Activated T-cell treated with anti-CD3 and anti-CD28 coated beads, Interleukin-2, amount 50 U/mL, for 24 hours (primary cell): Measurements from ENCODE around the gene SPHK2.

Experiments
- DNase-seq: peaks from one replicate; pipeline ENCODE4 v3.0.0-alpha.2; 2020
- H3K27ac Mint-ChIP-seq: 2 replicates; pipeline ENCODE4 v1.8.0; 2020; ENCODE audit warnings: mild to moderate bottlenecking, mixed read lengths
- H3K27me3 Mint-ChIP-seq: 2 replicates; pipeline ENCODE4 v1.8.0; 2020; ENCODE audit warnings: mixed read lengths
- H3K36me3 Mint-ChIP-seq: 2 replicates; pipeline ENCODE4 v1.8.0; 2020; ENCODE audit warnings: low read depth, mixed read lengths
- H3K4me1 Mint-ChIP-seq: 2 replicates; pipeline ENCODE4 v1.8.0; 2020; ENCODE audit warnings: low read depth, mixed read lengths
- H3K4me3 Mint-ChIP-seq: 2 replicates; pipeline ENCODE4 v1.8.0; 2020; ENCODE audit warnings: mild to moderate bottlenecking, moderate library complexity, mixed read lengths
- H3K9me3 Mint-ChIP-seq: 2 replicates; pipeline ENCODE4 v1.8.0; 2020; ENCODE audit warnings: mixed read lengths

Gene SPHK2

DNA sequence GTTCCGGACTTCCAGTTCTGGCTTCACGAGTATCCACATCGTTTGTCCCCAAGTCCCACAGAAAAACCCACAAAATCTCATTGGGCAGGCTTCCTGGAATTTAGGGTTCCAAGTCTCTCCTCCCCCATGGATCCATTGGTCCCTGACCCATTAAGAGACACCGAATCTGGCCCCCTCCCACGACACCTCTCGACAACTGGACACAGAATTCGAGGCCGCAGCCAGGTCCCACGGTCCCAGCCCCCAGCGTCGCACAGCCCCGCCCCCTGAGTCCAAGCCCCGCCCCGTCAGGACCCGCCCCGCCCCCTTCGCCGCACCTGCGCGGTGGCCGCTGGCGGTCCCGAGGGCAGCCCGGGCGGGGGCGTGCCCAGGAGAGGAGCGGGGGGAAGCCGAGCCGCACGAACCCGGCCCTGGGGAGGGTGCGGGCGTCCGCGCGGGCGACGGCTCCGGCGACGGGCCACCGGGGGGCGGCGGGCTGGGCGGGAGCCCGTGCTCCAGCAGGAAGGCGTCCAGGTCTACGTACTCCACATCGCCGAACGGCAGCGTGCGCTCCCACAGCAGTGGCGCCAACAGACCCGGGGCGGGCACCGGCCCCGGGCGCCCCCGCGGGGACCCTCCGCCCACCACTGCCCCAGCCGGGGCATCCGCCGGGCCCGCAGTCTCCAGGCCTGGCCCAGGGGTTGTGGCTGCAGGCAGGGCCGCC lies 16.1 kb downstream of the SPHK2 start:
- DNase-seq, result peak; percentile 88
- H3K27ac Mint-ChIP-seq, result peak overlapping the region; percentile 98
- peaks cover 75% of the 10 kb centered on the region for H3K4me1 Mint-ChIP-seq
- H3K4me3 Mint-ChIP-seq, result peak overlapping the region; percentile 82
- H3K36me3 Mint-ChIP-seq, result peaks cover 18% of the 10 kb centered on the region
- H3K9me3 Mint-ChIP-seq, result no peaks in the 10 kb centered on the region
- H3K27me3 Mint-ChIP-seq, result no peaks in the 10 kb centered on the region

DNA sequence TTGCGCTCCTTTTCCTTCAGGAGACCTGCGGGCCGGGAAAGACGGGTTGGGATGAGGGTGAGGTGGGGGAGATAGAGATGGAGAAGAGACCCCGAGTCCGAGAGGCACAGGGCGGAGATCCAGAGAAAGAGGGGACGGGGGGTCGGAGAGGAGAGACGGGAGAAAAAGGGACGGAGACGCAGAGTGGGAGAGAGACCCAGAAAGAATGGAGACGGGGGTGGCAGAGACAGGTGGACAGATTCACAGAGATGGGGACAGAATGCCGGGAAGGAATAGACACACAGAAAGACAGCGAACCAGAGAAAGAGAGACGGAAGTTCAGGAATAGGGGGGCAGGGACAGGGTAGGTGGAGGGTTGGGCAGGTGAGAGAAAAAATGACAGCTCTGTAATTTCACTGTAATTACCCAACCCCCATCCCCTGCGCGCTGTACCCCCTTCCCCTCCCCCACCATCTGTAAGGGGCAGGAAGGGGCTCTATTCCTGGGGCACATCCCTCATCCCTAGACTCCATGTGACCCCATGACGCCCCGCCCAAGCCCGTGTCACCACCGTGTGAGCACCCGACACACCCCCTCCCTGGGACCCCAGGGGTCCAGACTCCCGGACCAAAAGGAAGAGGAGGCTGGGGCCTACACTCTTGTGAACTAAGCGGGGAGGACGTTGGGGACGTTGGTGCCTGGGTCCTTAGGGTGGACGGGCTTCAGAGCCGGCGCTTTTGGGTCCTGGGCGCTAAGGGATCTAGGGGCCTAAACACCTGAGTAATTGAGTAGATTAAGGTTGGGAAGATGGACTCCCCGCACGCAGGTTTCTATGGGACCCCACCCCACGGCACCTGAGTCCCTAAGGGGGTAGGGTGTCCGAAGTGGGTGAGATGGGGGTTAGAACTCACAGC lies 16.9 kb downstream of the SPHK2 start:
- H3K27me3 Mint-ChIP-seq, result no peaks in the 10 kb centered on the region
- H3K27ac Mint-ChIP-seq, result peak overlapping the region; percentile 98
- H3K4me3 Mint-ChIP-seq, result peak overlapping the region; percentile 82
- peaks cover 11% of the 10 kb centered on the region for H3K36me3 Mint-ChIP-seq
- peak; percentile 59 for DNase-seq
- H3K9me3 Mint-ChIP-seq, result no peaks in the 10 kb centered on the region
- H3K4me1 Mint-ChIP-seq, result peaks cover 71% of the 10 kb centered on the region

DNA sequence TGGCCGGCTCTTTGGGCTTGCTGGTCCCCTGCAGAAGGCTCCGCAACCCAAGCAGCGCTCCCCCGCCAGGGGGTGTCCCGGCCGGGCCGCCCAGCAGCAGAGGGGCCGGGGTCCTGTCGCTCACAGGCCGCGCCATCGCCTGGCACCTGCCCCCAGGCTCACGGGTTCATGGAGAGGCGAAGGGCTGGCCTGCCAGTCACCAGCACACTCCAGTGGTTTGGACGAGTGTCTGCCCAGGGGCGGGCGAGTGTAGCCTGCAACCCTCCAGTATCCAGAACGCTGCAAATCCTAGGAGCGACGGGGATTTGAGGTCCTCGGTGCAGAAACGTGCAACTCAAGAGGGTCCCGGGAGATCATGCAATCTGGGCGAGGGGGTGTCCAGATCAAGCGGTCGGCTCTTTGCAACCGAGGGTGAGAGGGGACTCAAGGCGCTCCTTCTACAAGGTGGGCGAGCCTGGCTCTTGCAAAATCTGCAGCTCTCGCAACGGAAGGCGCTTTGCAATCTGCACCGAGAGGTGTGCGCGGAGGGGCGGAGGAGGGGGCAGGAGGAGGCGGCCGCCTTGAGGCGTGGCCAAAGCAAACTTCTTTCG lies 17.6 kb downstream of the SPHK2 start, which contains the start of gene DBP:
DBP (minus strand) TSS at position 521 of the 590 bp plus-strand sequence; CDS start at position 136, 385 bp downstream.
- Mint-ChIP-seq H3K36me3 (peaks cover 6% of the 10 kb centered on the region), H3K9me3 (no peaks in the 10 kb centered on the region), H3K4me3 (peak within 1 kb of the TSS; percentile 82), H3K27me3 (no peaks in the 10 kb centered on the region), H3K27ac (peak within 1 kb of the TSS; percentile 98), H3K4me1 (peaks cover 67% of the 10 kb centered on the region)
- DNase-seq, result no peak

DNA sequence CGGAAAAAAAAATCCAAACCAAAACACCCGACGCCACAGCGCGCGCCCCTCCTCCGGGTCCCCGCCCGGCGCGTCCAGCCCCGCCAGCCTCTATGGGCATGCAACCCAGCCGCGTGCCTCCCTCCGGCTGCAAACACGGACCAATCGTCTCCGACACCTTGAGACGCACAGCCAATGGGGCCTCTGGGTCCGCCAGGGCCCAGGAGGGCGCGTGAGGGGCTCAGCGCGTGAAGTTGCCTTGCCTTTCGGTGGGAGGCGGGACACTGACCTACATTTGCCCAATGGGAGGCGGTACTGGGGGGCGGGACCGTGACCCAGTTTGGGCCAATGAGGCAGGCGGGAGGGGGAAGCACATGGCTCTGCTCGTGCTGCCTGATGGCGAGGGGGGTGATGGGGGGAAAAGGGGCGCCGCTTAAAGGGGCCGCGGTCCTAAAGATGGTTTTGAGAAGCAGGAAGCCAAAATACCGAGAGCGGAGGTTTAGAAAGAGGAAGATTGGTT lies 18.2 kb downstream of the SPHK2 start:
- DNase-seq, result peak; percentile 99
- Mint-ChIP-seq H3K36me3 (peaks cover 3% of the 10 kb centered on the region), H3K9me3 (no peaks in the 10 kb centered on the region), H3K27me3 (no peaks in the 10 kb centered on the region), H3K4me1 (peaks cover 64% of the 10 kb centered on the region), H3K4me3 (peak overlapping the region; percentile 82), H3K27ac (peak overlapping the region; percentile 98)

DNA sequence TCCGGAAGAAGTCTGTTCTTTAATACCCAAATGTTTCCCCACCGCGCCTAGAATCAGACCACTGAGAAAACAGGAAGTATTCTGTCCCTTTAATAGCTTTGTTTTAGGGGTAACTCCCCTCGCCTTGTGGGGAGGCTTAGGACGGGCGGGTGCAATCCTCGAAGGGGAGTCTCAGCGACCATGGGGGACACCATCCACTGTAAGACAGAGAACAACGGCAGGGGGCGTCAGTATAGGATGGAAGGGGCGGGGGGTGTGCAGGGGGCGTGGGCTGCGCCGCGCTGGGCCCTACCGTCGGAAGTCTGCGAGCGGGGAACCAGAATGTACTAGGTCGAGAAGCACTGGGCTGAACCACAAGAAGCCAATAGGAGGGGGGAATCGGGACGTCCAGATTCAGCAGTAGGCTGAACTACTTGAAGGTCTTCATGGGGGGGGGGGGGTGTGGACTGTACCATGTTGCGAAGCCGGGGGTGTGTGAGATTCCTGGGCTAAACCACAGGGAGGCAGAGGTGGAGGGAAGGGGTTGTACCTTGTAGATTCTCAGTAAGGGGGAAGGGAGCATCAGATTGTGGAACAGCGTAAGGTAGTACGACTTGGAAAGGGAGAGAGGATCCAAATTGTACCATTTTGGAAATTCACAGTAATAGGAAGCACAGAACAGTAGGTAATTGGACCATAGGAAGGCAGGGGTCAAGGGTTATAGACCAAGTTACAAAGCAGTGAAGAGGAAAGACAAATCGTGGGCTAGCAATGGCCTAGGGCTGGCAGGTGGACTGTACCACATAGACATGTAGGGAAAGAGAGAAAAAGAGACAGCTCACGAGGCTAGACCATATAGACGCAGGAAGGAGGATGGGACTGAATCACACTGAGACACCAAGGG lies 18.9 kb downstream of the SPHK2 start:
- H3K27ac Mint-ChIP-seq, result peak overlapping the region; percentile 98
- peaks cover 57% of the 10 kb centered on the region for H3K4me1 Mint-ChIP-seq
- peak; percentile 82 for DNase-seq
- no peaks in the 10 kb centered on the region for H3K9me3 Mint-ChIP-seq
- no peaks in the 10 kb centered on the region for H3K27me3 Mint-ChIP-seq
- H3K36me3 Mint-ChIP-seq, result no peaks in the 10 kb centered on the region
- H3K4me3 Mint-ChIP-seq, result peak overlapping the region; percentile 82

DNA sequence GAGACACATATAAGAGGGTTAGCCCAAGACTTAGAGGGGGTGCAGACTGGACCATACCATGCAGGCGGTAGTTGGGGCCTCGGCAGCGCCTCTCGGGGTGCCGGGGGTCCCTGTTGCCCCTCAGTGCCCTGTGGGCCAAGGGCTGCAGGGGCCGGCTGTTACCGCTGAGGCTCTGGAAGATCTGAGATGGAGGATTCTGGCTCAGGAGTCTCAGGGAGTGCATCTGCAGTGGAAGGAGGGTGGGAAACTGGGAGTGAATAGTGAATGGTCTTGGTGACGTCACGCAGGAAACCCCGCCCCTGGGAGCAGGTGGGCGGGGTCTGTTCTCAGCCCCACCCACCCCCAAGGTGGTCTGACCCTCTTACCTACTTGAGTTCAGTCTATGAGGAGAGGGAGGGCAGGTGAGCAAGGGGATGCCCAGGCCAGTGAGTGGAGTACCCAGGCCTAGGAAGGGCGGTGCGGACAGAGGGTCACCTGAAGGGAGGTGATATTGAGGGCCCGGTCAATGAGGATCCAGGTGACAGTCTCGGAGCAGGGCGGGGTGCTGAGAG lies 19.6 kb downstream of the SPHK2 start:
- Mint-ChIP-seq H3K4me1 (peaks cover 50% of the 10 kb centered on the region), H3K36me3 (no peaks in the 10 kb centered on the region), H3K27ac (peak overlapping the region; percentile 98), H3K9me3 (no peaks in the 10 kb centered on the region), H3K4me3 (peak overlapping the region; percentile 10), H3K27me3 (no peaks in the 10 kb centered on the region)
- peak; percentile 59 for DNase-seq

DNA sequence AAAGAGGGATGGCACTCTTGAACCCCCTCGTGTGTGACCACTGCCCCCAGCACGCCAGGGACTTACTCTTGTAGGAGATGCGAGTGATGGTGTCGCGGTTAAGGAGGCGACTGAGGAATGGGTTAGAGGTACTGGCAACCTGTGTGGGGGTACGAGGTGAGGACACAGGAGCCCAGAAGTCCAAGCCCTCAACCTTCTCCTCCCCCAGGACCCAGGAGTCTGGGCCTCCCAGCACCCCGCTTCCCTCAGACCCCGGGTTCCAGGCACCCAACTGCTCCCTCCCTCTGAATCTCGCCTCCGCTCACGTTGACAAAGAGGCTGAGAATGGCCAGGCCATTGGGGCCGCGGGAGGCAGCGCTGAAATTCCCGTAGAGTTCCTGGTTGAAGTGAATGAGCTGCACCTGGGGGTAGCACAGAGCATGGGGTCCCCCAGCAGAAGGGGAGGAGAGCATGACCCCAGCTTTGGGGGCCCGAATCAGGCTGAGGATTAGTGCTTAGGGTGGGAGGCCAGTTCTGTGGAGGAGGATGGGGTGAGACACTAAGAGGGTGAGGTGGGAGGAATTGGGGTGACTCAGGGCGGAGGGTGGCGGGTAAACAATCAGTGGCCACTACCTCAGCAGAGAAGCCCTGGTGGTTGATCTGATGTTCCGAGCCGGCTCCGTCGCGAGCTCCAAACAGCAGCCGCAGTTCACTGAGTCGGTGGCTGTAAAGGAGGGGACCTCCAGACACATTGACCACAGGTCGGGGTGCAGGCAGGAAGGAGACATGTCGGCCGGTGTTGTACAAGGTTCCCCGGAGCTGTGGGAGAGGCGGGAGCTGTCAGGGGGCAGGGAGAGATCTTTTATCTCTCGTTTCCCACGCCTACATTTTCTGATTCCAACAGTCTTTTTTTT lies 20.4 kb downstream of the SPHK2 start:
- DNase-seq, result no peak
- H3K36me3 Mint-ChIP-seq, result no peaks in the 10 kb centered on the region
- peak overlapping the region; percentile 57 for H3K27ac Mint-ChIP-seq
- no peaks in the 10 kb centered on the region for H3K27me3 Mint-ChIP-seq
- H3K4me1 Mint-ChIP-seq, result peaks cover 47% of the 10 kb centered on the region
- H3K9me3 Mint-ChIP-seq, result no peaks in the 10 kb centered on the region
- peak overlapping the region; percentile 75 for H3K4me3 Mint-ChIP-seq

DNA sequence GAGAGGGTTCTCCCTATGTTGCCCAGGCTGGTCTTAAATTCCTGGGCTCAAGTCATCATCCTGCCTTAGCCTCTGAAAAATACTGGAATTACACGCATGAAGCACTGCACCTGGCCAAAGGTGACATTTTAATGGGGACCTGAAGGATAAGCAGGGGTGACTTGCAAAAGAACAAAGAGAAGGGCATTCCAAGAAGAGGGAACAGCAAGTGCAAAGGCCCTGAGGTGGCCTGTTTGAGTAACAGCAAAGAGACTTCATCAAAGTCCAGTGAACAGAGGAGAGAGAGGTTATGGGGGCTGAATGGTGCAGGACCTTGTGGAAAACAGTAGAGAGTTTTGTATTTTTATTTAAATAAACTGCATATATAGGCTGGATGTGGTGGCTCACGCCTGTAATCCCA lies 22.5 kb downstream of the SPHK2 start:
- Mint-ChIP-seq H3K4me1 (peaks cover 49% of the 10 kb centered on the region), H3K27me3 (no peaks in the 10 kb centered on the region), H3K9me3 (no peaks in the 10 kb centered on the region), H3K27ac (no peak overlapping the region), H3K36me3 (no peaks in the 10 kb centered on the region), H3K4me3 (no peak overlapping the region)
- DNase-seq, result no peak

DNA sequence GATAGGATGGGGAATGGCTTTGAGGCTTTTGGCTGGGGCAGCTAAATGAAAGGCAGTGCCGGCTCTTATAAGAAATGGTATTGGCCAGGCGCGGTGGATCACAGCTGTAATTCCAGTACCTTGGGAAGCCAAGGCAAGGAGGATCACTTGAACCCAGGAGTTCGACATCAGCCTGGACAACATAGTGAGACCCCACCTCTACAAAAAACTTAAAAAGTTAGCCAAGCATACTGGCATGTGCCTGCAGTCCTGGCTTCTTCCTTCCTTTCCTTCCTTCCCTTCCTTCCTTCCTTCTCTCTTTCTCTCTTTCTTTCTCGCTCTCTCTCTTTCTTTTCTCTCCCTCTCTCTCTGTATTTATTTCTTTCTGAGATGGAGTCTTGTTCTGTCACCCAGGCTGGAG lies 23.6 kb downstream of the SPHK2 start:
- peaks cover 48% of the 10 kb centered on the region for H3K4me1 Mint-ChIP-seq
- H3K27ac Mint-ChIP-seq, result no peak overlapping the region
- H3K36me3 Mint-ChIP-seq, result no peaks in the 10 kb centered on the region
- no peaks in the 10 kb centered on the region for H3K27me3 Mint-ChIP-seq
- no peaks in the 10 kb centered on the region for H3K9me3 Mint-ChIP-seq
- H3K4me3 Mint-ChIP-seq, result no peak overlapping the region
- DNase-seq, result no peak

DNA sequence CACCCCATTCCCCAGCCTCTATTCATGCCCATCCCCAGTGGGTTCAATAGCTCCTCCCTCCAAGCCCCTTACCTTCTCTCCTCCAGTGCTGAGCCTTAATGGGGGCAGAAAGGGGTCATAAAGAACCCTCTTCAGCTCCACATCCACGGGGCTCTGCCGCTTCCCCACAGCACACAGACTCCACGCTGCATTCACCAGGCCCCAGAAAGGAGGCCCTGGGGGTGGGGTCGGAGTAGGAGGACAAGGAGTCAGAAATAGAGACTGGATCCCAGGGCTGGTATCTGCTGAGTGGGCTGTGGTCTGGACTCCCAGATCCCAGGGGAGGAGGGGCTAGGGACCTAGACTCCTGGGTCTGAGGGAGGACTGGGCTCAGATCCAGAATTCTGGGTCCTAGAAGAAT lies 25.0 kb downstream of the SPHK2 start:
- Mint-ChIP-seq H3K36me3 (no peaks in the 10 kb centered on the region), H3K4me3 (peak overlapping the region; percentile 79)

DNA sequence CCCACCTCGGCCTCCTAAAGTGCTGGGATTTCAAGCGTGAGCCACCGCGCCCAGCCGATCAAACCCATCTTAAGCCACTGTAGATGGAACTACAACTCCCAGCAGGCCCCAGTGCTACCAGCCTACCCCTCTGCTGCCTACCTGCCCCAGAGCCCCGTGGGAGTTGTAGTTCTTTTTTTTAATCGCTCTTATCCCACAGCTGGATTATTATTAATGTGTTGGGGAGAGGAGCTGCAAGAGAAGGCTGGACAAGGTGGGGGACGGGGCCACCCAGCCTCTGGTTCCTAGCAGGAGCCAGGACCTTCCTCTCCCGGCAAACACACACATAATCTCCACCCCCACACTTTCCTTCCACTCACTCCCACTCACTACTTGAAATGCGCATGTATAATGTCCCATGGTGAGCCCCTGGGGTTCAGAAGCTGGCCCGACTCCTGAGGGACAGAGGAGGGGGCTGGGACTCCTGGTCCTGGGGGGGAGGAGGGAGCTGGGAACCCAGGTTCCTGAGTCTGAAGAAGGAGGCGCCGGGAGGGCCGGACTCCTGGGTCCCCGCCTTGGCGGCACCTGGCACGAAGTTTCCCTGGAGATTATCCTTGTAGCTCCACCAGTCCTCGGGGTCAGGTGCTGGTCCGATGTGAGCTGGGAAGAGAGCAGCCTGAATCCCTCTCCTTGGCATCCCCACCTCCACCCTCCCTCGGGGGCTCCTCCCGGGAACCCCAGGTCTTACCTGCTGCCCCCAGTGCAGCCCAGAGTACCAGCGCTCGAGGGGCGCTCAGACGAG lies 25.7 kb downstream of the SPHK2 start:
- Mint-ChIP-seq H3K36me3 (no peaks in the 10 kb centered on the region), H3K27ac (peak overlapping the region; percentile 89), H3K4me1 (peaks cover 42% of the 10 kb centered on the region), H3K9me3 (no peaks in the 10 kb centered on the region), H3K4me3 (peak overlapping the region; percentile 79), H3K27me3 (no peaks in the 10 kb centered on the region)
- peak; percentile 81 for DNase-seq

More for the DNA sequence above, 25.0 kb downstream of the SPHK2 start:
- no peak for DNase-seq
- no peaks in the 10 kb centered on the region for H3K9me3 Mint-ChIP-seq
- H3K27ac Mint-ChIP-seq, result no peak overlapping the region
- peaks cover 43% of the 10 kb centered on the region for H3K4me1 Mint-ChIP-seq
- no peaks in the 10 kb centered on the region for H3K27me3 Mint-ChIP-seq

DNA sequence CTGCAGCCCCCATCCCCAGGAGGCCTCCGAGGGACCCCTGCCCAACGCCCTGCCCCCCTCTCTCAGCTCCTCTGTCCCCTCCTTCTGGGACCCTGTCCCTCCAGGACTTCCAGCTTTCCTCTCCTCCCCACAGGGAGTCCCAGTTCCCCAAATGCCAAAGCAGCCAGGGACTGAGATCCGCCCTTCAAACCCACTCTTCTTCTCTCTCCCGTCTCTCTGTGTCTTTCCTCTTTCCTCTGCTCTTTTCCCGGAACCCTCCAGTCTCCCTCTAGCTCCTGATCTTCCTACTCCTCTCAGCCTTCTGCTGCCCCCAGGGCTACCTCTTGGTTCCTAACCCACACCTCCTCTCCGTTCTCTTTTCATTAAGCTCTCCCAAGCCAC lies 26.3 kb downstream of the SPHK2 start:
- Mint-ChIP-seq H3K4me3 (peak overlapping the region; percentile 79), H3K36me3 (no peaks in the 10 kb centered on the region), H3K27me3 (no peaks in the 10 kb centered on the region), H3K27ac (peak overlapping the region; percentile 89), H3K9me3 (no peaks in the 10 kb centered on the region), H3K4me1 (peaks cover 41% of the 10 kb centered on the region)
- no peak for DNase-seq
